ENCODE measurements around the gene VPS52.
"Not testable (repeated sequence)": the region's sequence is repeated elsewhere in the genome, so short reads cannot be mapped to it uniquely, and the experiment has no call there.

Gene VPS52

DNA sequence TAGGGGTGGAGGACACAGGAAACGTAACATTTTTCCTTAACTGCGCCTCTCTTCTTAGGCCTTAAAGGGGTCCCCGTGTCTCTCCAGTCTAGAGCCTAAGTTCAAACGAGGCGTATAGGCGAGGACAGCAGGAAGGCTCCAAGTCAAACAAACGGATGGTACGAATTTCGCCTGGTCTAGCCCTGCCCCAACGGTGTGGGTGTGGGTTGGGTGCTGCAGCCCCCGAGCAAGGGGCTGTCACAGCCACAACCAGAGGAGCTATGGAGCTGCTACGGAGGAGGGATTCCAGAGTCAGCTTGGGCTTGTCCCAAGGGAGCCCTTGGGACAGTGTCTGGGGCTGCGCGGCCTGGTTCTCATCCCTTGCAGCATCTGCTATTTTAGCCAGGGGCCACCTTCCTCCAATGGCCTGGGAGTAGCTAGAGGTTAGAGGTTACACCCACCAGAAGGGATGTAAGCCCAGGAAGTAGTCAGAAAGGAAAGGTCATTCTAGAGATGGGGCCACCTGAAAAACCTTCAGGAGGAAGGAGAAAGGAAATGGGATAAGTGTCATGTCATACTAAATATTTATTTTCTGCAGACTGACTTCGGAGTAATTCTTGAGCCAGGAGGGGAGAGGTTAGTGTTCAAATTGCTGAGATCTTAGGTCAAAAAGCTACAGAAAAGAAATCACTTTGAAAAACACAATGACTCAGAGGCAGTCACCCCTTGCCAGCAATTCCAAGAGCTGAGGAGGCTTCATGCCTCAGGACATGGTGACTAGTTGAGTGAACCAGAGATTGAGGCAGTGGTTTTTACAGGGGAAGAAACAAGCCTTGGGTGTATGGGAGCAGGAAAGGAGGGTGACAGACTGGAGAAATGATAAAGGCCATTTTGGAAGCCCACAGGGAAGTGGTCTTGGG is 21.7 kb downstream of the VPS52 start:
- no peak for DNase-seq

DNA sequence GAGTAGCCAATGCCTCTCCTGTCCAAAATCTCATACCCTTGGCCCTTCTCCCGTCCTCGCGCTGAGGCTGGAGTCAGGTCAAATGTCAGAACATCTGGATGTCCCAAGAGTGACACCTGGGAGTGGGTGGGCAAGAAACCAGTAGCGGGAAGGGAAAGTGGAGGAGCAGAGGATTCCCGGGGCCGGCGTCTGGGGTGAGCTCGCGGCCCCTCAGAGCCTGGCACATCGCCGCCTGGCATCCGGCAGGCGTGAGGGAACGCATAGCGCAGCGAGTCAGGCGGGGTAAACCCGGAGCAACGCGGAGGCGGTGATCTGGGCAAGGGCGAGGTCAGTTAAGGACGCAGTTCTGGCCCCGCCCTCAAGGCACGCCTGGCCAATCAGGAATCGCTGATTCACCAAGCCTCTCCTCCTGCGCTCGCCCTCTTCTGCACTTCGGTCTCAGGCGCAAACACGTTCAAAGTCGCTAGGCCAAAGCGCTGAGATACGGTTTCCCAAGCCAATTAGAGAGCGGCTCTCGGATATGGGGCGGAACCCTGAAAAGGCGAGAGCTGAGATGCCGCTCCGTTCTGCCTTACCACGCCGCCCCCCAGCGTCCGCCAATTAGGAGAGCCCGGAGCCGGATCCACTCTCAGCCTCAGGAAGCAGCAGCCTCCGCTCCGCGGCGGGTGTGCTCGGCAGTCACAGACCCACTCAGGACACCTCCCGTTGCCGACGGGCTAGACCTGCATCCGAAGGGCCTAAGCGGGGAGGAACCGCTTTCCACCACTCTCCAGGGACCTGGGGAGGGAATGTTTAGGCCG is 22.5 kb downstream of the VPS52 start:
- DNase-seq: peak; percentile 99

DNA sequence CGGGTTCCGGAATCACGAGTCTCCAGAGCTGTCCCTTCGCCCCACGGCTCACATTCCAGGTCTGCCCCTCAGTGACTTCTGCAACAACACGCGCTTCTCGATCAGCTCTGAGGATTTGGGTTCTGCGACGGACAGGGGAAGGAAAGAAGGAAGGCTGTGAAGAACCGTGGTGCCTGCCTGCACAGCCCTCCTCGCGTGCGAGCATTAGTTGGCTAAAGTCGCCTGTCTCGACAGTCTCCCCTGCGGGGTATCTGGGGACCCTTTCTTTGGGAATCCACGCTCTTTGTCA is 23.1 kb downstream of the VPS52 start:
- DNase-seq: no peak

- peak; percentile 91 for DNase-seq
Observed at GRCh38 chr6:33247977-33248642, 23.6 kb downstream of the VPS52 start.

DNA sequence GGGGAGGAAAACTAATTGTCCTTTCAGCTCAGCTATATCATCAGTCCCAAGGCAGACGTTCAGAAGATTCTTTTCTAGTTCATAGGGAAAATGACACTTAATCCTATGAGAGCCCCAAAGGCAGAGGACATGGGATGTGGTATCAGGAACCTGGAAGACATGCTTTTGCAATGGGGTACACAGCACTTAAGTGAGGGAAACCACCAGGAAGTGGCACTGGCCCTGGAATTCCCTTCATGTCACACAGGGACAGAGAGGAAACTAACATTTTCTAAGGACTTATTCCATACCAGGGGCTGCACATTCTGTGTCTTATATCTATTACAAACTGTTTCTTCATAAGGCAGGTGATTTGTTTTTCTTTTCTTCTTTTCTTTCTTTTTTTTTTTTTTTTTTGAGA is 28.2 kb downstream of the VPS52 start:
- no peak for DNase-seq

DNA sequence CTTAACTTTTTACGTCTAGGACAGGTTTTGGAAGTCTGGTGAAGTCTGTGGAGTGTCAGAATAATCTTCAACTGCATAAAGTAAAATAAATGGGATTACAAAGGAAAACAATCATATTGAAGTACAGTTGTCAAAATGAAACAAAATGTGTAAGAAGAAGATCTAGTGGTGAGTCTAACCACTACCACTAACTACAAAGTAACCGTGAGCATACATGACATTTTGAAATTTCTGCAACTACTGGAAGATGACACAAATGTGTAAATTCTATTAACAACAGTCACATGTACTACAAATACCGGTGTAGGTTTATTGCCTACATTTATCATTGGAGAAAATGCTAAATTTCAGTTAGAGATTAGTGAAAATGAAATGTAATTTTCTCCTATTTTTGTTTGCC is 29.7 kb downstream of the VPS52 start:
- DNase-seq: peak; percentile 1

- DNase-seq: no peak
Observed at GRCh38 chr6:33237741-33238140, 33.9 kb downstream of the VPS52 start.

DNA sequence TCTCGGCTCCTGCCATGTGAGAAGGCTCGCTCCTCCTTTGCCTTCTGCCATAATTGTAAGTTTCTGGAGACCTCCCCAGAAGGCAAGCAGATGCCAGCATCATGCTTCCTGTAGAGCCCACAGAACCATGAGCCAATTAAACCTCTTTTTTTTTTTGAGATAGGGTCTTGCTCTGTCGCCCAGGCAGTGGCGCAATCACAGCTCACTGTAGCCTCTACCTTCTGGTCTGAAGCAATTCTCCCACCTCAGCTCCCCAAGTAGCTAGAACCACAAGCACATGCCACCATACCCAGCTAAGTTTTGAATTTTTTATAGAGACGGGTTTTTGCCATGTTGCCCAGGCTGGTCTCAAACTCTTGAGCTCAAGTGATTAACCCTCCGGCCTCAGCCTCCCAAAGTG is 34.8 kb downstream of the VPS52 start:
- no peak for DNase-seq

DNA sequence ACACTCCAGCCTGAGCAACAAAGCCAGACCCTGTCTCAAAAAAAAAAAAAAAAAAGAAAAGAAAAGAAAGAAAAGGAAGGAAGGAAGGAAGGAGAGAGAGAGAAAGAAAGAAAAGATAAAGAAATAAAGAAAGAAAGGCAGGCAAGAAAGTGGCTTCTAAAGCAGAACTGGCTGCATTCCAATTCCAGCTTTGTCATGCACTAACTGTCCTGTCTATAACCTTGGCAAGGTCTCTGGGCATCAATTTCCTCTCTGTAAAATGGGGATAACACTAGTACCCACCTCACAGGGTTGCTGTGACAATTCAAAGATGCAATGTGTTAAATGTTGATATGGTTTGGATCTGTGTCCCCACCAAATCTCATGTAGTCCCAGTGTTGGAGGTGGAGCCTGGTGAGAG is 35.3 kb downstream of the VPS52 start:
- no peak for DNase-seq

DNA sequence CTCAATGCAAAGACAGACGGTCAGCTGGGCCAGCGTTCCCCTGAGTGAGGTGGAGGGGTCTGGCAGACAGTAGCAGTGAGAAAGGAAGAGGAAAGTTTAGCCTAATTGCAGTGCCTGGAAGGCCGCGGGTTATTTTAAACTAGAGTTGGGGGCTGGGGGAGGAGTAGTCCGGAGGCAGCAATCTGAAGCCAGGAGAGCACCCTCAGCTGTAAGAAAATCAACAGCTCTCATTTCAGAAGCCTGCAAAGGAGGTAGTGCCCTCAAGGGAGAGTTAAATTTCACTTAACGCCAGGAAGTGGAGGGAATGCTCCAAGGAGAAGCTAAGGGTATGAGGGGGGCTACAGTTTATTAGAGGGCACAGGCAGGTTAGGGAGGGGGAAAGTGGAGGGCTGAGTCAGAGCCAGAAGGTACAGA is 36.4 kb downstream of the VPS52 start:
- DNase-seq: no peak

- DNase-seq: not testable (repeated sequence)
Observed at GRCh38 chr6:33226503-33227120, 45.1 kb downstream of the VPS52 start.

DNA sequence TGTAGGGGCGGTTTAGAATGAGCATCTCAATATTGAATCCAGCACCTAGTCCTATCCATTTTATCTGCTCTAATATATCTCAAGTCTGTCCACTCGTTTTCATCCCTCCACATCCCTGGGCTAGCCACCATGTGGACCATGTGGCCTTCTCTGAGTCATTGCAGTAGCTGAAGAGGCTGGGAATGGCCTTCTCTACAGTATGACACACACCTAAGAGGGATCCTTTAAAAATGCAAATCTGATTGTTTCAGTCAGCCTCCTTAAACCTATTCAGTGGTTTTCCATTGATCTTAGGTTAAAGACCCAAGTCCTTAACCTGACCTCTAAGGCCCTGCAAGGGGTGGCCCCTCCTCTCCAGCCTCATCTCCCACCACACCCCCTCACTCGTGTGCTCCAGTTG is 54.0 kb downstream of the VPS52 start:
- DNase-seq: no peak

GRCh38 chr6:33217246-33217645 is 54.4 kb downstream of the VPS52 start:
- DNase-seq: no peak

DNA sequence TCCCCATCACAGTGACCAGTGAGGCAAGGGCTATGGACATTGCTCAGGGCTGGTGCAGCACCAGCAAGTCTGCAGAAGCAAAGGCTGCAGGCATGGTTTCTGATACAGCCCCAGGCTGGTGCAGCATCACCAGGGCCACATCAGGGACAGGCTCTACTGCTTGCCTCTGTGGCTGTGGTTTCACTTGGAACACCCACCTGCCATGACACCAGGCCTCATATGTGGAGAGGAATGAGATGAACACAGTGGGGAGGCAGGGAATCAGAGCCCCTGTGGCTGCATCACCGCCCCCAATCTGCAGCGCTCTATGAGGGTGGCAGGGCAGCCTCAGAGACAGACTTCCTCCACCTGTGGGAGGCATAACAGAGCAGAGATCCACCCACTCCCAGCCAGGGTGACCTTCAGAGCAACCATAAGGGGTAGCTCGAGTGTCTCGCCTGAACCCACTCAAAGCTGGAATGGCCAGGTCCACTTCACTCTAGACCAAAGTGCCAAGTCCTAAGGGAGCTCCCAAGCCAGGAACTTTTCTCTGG is 55.5 kb downstream of the VPS52 start:
- DNase-seq: no peak

DNA sequence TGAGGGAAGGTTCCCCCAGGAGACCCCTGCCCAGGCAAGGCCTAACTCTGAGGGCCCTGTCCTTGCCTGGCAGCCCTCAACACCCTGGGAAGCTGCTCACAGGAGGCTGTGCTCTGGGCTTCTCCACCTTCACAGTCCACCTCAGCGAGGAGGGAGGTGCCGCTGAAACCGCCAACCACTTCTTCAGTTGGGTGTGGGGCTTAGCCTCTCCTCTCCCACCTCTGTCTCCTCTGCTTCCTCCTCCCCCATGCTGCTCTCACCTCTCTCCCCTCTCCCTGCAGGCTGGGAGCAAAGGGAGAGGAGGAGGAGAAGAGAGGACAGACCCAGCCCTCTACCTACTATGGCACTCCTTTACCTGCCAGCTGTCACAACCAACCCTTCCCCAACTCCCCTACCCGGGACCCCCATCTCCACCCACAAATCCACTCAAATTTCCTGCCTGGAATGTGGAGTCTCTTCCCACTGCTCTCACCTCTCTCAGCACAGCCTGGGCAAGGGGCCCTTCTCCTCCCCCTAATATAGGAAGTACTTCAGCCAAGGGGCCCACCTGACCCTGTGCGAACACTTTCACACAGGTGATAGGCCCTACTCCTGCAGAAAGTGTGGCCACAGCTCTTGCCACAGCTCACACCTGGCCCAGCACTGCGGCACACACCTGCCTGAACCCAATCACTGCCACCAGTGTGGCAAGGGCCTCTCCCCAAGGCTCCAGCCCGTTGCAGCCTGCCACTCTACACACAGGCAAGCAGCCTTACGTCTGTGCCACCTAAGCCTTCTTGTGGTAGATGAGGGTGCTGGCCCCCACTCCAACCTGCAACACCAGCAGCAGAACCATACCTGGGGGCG is 56.2 kb downstream of the VPS52 start:
- no peak for DNase-seq

DNA sequence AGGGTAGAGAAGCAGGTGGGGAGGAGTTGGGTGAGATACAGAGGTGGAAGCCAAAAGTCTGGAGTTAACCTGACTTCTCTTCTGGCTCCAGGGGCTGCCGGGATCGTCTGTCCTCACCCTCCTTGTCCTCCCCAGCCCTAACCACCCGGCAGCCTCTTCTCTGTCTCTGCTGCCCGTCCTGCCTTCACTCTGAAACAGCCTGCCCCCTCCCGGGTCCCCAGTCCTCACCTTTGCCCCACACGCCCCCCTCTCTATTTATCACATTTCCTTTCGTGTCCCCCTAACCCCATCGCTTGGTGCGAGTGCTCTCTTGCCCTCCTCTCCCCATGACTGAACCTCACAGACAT is 57.7 kb downstream of the VPS52 start:
- no peak for DNase-seq

GRCh38 chr6:33213166-33213988 is 58.3 kb downstream of the VPS52 start:
- DNase-seq: peak; percentile 26

- DNase-seq: no peak
Observed at GRCh38 chr6:33212857-33213165, 58.9 kb downstream of the VPS52 start.

GRCh38 chr6:33211666-33212422 is 59.8 kb downstream of the VPS52 start:
- no peak for DNase-seq

GRCh38 chr6:33211136-33211535 is 60.5 kb downstream of the VPS52 start:
- DNase-seq: no peak

DNA sequence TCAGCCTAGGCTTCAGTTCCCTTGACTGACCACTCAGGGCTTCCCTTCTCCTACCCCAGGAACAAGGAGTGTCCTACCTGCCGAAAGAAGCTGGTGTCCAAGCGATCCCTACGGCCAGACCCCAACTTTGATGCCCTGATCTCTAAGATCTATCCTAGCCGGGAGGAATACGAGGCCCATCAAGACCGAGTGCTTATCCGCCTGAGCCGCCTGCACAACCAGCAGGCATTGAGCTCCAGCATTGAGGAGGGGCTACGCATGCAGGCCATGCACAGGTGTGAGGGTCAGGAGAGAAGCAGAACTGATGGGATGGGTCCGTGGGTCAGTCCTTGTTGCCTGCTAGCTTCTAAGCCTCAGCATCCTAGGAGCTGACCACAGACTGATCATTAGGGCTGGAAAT is 61.8 kb downstream of the VPS52 start:
- no peak for DNase-seq
